ELF-1 (cell line): Measurements from ENCODE around the gene FAM181A.
A peak's percentile ranks its signal among the peaks of the same experiment; 100 is the strongest.

Experiments
- DNase-seq: peaks from one replicate; pipeline ENCODE4 v3.0.0-alpha.2; 2016; ENCODE audit warnings: low read depth, low spot score

Gene FAM181A

DNA sequence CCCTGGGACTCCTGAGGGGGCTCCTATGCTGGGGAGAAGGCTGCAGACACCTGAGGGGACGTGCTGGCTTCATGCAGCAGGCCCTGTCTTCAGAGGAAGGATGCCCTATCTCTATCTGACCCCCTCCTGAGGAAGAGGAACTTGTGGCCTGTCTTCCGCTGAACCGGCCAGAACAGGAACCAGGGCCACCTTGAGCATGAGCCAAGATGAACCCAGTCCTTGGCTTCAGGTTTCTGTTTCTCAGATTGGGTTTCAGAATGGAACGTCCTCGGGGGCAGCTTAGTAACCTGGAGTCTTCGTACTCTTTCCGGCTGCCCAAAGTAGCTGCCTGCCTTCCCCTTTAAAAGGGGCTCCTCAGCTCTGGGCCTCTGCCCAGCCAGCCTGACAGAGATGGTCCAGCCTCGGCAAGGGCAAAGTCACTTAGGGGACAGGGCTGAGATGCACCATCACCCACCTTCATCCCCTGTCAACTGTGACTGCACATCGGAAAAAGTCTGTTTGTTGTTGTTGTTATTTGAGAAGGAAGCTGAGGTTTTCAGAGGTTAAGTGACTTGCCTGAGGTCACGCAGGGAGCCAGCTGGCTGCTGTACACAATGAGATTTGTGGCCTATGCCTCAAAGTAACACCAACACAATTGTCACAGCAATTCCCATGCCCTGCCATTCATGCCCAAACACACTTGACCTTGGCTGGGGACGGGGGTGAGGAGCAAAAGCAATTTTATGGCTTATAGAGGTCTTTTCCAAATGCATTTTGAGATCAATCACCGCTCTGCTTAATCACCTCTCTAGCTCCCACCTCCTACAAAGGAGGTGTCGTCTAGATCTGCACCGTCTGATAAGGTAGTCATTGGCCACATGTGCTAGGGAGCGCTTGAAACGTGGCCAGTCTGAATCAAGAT lies 35.8 kb downstream of the FAM181A start:
- peak; percentile 57 for DNase-seq

DNA sequence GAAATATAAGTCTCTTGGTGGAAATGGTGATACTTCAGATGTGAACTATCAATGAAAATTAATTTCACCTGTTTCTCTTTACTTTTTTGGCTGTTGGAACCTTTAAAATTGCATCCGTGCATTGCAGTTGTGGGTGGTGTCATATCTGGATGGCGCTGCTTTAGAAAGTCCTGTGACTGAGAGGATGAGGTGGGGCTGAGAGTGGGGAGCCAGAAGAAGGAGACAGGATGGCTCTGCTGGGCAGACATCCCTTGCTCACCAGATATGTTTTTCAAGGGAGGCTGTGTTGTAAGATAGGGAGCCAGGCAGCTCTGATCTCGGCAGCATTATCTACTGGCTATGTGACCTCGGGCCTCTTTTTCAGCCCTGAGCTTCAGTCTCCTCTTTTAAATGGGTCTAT lies 36.5 kb downstream of the FAM181A start:
- no peak for DNase-seq

DNA sequence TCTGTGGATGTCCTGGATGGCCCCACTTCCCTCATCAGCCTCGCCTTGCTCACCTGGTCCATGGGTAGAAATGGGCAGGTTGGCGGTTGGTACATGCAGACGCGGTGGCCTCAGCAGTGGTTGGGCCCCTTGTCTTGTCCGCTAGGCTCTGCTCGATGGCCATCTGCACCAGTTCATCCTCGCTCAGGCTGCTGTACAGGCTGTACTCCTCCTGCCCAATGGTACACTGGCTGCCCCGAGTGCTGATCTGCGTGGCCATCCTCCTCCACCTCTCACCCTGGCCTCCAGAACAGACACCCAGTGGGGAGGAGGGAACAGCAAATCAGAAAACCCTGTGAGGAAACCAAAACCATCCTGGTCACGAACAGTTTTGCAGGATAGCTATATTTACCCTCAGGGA lies 37.1 kb downstream of the FAM181A start:
- DNase-seq, result no peak

DNA sequence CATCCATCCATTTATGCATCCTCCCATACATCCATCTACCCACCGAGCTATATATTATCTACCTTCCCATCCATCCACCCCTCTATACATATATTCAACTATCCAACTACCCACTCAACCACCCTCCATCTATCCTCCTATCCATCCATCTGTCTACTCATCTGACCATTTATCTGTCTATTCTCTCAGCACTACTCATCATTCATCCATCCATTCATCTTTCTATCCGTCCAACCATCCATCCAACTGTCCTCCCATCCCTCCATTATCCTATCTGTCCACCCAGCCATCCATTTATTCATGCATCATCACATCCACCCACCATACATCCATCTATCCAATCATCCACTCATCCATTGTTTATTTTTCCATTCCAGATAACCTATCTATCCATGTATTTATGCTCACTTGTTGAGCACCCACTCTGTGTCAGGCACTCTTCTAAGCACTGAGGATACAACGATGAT lies 37.7 kb downstream of the FAM181A start:
- DNase-seq, result no peak

DNA sequence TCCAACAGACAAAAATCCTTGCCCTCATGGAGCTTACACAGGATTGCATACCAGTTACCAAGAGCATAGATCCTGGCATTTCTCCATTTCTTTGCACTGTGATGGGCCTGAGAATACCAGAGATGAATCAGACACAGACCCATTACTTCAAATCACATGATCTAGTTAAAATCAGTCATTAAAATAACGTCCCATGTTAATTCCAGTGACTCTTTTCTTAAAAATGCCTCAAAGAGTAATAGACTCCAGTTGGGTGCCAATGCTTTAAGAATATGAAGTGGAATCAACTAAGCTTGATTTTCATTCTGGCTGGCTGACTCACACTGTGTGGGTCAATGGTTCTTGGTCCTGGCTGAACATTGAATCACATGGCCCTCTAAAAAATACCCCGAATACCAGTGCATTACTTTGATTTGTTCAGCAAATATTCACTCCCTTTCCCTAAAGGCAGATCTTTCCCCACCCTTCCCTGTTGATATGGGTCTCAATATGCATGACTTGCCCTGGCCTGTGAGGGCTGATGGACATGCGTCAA lies 38.2 kb downstream of the FAM181A start:
- no peak for DNase-seq

DNA sequence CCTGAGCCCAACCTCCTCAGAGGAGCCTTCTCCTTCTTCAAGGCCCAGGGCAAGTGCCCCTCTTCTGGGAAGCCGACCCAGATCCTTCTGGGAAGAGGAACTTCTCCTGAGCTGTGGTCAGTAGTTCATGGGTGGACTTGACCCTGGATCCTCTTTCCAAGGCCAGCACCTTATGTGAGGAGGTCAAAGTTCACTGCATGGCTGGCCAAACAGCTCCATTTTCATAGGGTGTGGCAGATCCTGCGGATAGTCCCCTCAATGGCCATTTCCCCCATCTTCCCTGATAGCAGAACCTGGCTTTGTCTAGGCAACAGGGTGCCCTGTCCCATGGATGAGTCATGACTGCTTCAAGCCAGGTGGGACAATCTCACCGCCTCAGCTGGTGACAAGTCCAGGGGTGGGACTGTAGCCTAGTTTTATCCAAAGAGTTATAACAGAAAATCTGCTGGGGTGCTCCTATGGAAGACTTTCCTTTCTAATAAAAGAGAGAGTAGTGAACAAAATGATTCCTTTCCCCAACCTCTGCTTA lies 38.9 kb downstream of the FAM181A start:
- no peak for DNase-seq

DNA sequence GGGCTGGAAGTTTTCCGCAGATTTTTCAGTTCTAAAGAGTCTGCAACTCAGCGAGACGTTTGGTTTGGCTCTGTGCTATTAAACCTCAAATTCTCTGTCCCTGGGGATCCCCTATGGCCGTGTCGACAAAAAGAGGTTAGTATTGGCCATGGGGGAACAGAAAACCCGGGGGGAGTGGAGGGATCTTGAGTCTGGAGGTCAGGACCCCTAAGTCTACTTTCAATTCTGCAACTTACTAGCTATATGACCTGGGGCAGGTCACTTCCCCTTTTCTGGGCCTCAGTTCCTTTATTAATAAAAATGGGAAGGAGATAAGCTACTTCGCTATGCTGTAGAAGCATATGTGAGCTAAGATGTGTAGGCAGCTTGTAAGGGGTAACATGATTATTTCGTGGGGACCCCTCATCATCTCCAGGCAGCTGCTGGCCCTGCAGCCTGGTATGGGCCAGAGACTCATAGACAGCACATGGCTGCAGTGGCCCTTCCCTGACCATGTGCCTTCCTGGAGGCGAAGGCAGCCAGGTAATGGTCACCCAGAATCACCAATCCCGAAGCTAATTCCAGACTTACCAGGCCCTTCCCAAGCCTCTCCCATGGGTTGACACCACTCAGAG lies 40.6 kb downstream of the FAM181A start:
- DNase-seq, result no peak

DNA sequence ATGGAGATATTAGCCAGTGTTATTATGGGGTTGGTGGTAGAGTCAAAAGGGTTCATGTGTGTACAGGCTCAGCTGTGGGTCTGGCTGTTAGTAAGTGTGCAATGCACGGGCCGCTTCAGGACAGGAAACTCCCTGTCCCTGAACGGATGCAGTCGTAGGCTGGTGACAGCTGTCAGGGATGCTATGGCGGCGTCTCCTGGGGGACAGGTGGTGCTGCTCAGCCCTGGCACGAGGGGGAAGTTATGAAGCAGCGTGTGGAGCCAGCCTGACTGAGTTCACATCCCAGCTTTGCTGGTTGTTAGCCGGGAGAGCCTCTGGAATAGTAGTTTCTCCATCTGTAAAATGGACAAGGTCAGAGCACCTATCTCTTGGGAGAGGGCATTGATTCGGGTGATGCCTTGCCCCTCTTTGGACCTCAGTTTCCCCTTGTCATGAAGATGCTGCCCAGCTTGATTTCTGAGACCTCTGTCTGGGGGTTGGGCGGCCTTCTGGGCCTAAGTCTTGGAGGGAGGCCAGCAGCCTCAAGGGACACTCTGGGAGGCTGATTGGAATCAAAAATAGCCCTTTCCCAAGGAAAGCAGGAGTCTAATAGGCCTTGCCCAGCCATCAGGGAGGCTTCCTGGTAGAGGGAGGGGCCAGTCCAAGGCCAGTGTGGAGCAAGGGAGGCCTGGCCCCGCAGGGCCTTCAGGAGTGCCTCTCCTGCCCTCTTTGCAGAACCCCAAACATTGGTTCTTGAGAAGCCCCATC lies 42.1 kb downstream of the FAM181A start:
- DNase-seq, result no peak

DNA sequence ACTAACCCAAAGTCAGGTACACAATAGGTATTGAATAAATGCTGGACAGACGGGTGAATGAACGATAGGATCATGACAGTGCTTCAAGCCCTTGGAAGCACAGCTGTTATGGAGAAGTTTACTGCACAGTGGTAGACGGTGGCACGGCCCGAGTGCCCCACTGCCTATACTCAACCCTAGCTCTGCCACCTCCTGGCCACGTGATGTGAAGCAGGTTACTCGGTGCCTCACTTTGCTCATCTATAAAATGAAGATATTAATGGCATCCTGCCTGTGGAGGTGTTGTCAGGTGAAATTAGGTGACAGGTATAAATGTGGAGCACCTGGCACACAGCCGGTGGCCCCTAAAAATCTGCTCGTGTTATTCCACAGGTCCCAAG lies 43.4 kb downstream of the FAM181A start:
- no peak for DNase-seq

DNA sequence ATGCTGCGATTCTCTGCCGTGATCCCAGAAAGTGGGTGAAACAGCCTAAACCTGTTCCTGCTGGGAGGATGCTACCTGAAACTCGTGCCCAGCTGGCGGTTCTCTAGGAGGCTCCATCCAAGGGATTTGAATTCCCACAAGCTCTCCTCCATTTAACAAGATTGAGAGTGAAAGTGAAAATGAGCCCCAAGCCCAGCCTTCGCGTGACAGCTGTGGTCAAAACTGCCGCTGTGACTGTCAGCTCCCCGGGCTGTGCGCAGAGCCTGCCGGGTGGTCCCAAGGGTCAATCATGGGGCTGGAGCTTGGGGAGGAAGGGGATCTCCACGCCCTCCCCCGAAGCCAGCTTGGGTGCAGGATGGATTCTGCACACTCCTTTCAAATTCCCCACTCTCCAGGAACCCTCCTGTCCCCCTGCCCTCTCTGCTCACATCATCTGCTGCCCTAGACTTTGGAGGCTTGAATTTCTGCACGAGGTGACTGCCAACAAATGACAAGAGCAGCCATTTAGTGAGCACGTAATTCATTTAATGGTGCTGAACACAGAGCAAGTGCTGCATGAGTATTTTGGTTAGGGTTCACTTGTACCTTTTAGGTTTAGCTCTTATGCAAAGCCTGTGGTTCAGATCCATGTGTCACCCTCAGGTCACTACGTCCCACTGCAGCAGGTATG lies 44.0 kb downstream of the FAM181A start:
- no peak for DNase-seq

DNA sequence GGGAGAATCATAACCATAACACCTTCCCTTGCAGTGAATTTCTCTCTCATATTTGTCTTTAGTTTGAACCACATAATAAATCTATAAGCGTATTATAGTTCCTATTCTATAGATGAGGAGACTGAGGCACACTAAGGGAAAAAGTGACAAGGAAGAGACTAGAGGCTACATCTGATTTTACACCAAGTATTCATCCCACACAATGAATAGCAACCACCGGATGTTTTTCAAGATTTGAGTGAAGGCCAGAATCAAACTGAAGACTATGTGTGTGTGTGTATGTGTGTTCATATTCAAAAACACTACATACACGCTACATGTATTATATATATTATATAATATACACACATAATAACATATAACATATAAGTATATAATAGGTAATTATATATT lies 44.5 kb downstream of the FAM181A start:
- DNase-seq, result no peak

DNA sequence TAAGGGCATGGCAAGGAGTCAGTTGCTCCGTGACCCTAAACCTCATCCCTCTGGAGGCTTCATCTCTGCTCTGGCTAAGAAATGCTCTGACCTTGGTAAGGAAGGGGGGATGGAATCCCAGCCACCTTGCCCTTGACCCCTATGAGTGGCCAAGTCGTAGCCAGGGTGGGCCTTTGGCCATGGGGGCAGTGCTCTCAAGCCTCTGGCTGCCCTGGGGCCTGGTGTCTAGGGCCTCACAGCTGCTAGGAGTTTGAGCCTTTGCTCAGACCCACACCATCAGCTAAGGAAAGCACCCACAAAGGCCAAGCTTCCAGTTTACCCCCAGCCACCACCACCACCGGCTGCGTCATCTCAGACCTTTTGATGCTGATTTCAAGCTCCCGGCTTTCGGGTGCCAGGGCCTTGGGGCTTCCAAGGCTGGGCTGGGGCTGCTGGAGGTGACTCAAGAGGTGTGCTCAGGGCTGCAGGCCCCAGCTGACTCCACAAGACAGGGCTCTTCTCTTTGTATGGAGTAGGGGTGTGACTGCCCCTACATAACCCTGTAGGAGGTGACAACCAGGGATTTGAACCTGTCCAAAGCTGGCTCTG lies 45.6 kb downstream of the FAM181A start:
- DNase-seq, result no peak

DNA sequence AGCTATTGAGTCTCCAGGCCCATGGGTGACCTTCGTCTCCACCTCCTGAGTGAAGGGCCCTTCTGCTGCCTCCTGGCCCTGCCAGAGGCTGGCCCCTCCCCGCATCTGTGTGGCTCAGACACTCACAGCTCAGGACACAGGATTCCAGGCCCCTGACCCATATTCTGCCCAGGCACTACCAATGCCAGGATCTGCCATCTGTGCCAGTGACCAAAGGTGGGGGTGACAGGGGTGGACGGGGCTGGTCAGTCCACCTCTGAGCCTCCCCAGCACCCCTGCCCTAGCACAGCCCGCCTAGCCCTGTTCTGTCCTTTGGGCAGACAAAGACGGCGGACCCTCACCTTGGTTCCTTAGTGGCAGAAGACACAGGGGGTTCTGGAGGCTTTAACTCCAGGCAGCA lies 46.5 kb downstream of the FAM181A start:
- DNase-seq, result no peak

DNA sequence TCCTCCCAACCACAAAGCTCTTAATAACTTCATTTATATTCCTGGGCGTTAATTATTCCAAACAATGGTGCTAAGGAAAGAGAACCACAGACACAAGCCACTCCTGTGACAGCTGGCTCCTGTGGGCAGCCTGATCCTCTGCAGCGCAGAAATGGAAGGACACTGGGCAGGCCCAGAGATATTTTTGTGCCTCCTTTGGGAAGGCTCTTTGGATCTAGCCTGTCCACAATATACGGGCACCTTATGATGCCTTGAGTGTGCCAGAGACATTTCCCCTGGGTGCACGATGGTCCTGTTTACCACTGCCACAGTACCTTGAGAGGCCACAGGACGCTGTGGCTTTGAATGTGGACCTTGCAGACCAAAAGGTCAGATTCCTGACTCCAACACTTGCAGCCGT lies 47.2 kb downstream of the FAM181A start:
- DNase-seq, result no peak

DNA sequence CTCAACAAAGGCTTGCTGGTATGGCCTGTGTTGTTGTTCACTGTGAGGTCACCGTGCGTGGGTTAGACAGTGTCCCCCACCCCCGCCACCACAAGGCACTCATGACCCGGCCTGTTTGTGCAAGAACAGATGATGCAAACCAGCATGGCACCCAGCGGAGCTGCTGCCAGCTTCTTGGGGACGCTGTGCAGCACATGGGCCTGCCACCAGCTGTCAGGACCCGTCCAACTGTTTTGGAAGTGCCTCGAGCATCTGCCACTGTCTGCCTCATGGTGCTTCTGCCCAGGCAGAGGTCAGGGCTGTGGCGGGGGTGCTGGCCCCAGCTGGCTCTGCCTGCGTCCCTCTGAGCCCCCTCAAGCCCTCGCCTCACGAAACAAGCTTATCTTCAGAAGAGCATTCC lies 47.7 kb downstream of the FAM181A start:
- no peak for DNase-seq

DNA sequence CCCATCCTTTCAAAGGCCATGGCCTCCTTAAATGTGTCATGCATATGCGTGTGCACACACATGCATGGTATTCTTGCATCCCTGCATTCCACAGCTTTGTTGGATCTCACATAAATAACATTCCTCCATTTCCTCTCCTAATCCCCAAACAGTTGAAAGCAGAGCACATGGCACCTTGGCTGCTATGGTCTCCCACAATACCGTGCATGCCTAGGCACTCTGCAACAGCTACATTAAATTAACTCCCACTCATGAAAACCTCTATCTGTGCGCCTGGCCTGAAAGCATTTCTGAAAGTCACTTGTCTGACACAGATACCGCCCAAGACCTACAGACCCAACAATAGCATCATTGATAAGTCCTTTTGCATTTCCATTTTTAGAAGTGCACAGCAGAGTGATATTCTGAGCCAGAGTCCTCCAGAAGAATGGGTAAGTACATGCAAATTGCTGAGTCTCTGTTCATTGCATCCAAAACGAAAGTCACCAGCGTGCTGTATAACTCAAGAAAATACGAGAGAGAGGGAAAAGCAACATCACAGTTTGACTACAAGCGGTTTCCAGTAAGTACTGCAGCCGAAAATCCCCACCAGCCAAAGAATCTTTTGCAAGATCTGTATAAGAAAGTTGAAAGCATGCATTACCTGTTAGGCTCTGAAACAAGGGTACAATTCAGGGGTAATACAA lies 48.8 kb downstream of the FAM181A start:
- no peak for DNase-seq

DNA sequence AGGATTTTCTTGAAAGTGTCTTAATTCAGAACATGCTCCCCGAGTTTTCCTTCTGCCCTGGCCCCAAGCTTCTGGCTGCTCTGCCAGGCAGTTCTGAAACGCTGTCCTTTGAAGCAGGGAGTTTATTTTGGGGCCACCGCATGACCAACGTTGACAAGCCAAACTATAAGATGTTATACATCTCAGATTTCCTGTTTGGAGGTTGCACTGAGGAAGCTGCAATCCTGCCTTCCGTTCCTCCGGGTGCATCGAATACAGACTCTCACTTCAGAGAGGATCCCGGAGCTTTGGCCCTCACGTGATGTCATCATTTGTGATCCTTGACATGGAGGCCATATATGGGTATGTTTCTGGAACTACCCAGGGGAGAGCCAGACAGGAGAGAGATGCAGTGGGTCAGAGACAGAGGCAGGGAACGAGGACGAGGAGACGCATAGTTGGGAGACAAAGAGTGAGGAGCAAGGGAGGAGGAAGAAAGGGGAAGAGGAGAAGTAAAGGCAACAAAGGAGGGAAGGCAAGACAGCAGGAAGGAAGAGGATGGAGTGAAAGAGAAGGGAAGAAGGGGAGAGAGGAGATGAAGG lies 49.4 kb downstream of the FAM181A start, which contains the start of gene ASB2:
Gene ASB2 (minus strand): TSS at position 94 of the 581 bp plus-strand sequence. CDS start 12,031 bp downstream, outside the sequence.
- no peak for DNase-seq

DNA sequence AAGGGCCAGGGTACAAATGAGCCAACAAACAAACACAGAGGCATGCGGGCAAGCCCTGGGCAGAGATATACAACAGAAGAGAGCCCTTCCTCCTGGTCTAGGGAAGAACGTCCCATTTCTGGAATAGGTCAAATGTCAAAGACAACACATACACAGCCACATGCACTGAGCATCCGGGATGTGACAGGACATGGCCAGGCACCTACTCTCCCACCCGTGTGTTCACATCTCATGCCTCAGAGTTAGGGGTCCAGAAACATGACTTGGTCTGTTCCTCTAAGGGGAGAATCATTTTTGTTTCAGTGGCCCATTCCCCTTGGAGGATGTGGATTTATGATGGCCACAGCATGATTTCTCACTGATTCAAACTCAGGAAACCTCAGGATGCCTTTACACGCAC lies 50.0 kb downstream of the FAM181A start:
- no peak for DNase-seq

DNA sequence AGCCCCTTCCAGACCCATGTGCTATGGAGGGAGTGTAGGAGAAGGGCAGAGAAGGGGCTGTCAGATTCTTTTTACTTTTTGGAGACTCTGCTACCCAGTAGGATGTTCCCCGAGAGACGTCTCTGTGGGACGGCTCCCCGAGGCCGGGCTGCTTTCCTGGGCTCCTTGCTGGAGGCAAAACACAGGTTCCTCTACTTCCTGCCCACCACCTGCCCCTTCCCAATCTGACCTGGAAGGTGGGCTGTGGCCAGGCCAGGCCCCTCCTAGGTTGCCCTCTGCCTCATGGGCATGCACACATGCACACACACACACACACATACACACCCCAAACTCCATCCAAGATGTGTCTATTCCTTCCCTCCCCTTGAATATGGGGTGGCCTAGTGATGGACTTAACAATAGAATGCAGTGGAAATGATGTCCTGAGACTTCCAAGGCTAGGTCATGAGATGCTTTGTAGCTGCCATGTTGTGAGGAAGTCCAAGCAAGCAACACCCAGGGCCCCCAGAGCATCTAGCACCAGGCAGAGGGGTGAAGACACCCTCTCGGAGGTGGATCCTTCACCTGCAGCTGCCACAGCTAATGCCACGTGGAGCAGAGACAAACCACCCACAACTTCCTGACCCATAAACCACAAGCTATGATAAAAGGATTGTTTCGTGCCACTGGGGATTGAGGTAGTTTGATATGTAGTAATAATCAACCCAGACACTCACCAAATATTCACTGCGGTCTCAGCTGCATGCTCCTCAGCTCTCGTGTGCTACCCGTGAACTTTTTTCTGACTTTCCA lies 50.8 kb downstream of the FAM181A start:
- no peak for DNase-seq
